Metanephros (tissue), 1 donor: ENCODE data around the gene PCDHGC4. TPM values are rescaled to one million over a fixed set of nuclear protein-coding genes. Genes with fewer than 3 reads are reported as not detected.

Experiments
- total RNA-seq: library from RNA; depleted of rRNA; stranded (reverse); fragments of >200 nt; gene quantifications from one replicate; pipeline ENCODE4 v1.2.3, GENCODE V29; 2014

PCDHGC4 gene
- 9.6 TPM for total RNA-seq

DNA sequence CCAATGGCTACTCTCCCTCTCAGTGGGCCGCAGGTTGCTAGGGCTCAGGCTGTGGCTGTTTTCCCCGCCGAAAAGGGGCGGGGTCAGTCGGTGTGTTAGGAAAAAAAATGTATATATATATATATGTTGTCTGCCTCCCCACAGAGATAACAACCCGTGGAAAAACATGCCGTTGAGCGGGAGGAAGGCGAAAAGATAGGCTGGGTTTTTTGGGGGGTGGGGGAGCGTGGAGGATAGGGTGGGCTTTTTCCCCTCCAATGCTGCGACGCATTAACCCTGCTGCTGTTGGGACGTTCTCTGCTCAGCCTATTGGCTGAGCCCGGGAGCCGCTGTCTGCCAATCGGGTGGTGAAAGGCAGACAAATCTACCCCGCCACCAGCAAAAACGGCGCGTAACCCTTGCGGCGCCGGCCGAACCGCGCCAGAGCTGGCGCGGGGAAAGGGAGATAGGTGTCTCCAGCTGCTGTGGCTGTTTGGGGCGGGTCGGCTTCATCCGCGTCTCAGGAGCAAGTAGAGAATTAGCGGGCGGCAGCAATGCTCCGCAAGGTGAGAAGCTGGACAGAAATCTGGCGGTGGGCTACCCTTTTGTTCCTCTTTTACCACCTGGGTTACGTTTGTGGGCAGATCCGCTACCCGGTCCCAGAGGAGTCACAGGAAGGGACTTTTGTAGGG, at the start of gene PCDHGC4:
TSS of gene PCDHGC4 (plus strand) at position 390 of the 671 bp plus-strand sequence. CDS start at position 534, 144 bp downstream.

DNA sequence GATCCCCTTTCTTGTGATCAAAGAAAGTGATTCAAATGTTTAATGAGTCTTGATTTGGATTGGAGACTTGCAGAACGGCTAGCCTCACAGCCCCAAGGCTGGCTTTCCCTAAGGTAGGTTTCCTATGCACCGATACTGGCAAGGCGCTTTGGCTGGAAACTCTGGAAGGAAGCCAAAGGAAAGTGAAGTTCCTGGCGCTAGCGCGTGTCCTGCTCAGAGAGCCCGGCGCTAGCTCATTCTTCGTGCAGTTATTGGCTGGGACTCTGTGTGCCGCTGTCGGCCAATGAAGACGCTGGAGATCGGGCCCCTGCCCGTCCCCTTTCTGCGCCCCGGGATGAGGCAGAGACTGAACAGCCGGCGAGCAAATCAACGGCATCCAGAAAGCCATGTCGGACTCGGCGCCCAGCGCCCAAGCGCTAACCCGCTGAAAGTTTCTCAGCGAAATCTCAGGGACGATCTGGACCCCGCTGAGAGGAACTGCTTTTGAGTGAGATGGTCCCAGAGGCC, 9.2 kb upstream of the PCDHGC4 start, which contains the start of gene PCDHGC3:
TSS of gene PCDHGC3 (plus strand) at position 342 of the 507 bp plus-strand sequence. CDS start at position 493, 151 bp downstream.

DNA sequence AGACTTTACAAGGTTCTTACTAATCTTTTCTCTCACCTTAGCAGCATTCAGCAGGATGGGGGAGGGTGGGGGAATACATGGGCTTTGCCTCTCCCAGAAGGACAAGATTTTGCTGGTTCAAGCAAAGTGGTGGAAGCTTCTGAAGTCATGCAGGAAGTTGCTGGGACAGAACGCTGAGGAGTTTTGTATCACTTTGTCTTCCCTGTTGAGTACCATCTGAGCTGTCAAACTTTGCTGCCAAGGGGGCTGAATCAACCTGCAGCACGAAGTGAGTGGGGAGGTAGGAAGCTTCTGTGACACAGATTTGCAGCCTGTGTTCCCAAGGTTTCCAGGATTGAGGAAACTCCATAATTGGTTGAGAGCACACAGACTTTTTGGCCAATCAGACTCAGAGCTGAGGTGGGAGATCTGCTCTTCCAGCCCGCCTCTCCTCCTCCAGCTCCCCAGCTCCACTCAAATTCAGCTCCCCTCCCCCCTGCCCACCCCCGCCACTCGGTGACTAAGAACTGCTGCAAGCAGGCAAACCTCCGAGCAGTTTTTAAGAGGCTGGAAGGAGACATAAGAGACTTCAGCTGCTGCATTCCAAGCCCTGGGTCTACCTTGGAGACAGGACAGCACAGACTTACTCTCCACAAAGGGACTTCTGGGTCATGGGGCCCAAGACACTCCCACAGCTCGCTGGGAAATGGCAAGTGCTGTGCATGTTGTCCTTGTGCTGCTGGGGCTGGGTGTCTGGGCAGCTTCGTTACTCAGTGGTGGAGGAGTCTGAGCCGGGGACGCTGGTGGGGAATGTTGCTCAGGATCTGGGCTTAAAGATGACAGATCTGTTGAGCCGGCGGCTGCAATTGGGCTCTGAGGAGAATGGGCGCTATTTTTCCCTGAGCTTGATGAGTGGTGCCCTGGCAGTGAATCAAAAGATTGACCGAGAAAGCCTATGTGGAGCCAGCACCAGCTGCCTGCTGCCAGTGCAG, 4.0 kb downstream of the PCDHGC4 start, which contains the start of gene PCDHGC5:
TSS of gene PCDHGC5 (plus strand) at position 491 of the 971 bp plus-strand sequence. CDS start at position 651, 160 bp downstream.

Other genes with a start within 250 kb of the PCDHGC4 start
- gene PCDHB15, start 239.6 kb upstream of the PCDHGC4 start, total RNA-seq = 11.0 TPM
- gene SLC25A2, start 181.0 kb upstream of the PCDHGC4 start, total RNA-seq = 0.35 TPM
- 76.2 TPM for gene TAF7, start 164.2 kb upstream of the PCDHGC4 start, total RNA-seq
- 1.1 TPM for gene PCDHGA1, start 154.5 kb upstream of the PCDHGC4 start, total RNA-seq
- gene PCDHGA2, start 146.3 kb upstream of the PCDHGC4 start, total RNA-seq = 10.2 TPM
- gene PCDHGA3, start 141.2 kb upstream of the PCDHGC4 start, total RNA-seq = 4.8 TPM
- 6.0 TPM for gene PCDHGB1, start 134.9 kb upstream of the PCDHGC4 start, total RNA-seq
- gene PCDHGA4, start 130.0 kb upstream of the PCDHGC4 start, total RNA-seq = 6.4 TPM
- gene PCDHGB2, start 125.0 kb upstream of the PCDHGC4 start, total RNA-seq = 8.8 TPM
- gene PCDHGA5, start 120.9 kb upstream of the PCDHGC4 start, total RNA-seq = 8.7 TPM
- 7.1 TPM for gene PCDHGB3, start 114.8 kb upstream of the PCDHGC4 start, total RNA-seq
- 10.3 TPM for gene PCDHGA6, start 111.1 kb upstream of the PCDHGC4 start, total RNA-seq
- 8.0 TPM for gene PCDHGA7, start 102.3 kb upstream of the PCDHGC4 start, total RNA-seq
- gene PCDHGB4, start 97.3 kb upstream of the PCDHGC4 start, total RNA-seq = 14.1 TPM
- 6.2 TPM for gene PCDHGA8, start 92.4 kb upstream of the PCDHGC4 start, total RNA-seq
- gene PCDHGB5, start 87.1 kb upstream of the PCDHGC4 start, total RNA-seq = 14.1 TPM
- gene PCDHGA9, start 82.3 kb upstream of the PCDHGC4 start, total RNA-seq = 9.8 TPM
- 12.3 TPM for gene PCDHGB6, start 77.0 kb upstream of the PCDHGC4 start, total RNA-seq
- 9.1 TPM for gene PCDHGA10, start 72.0 kb upstream of the PCDHGC4 start, total RNA-seq
- 15.8 TPM for gene PCDHGB7, start 67.4 kb upstream of the PCDHGC4 start, total RNA-seq
- gene PCDHGA11, start 64.0 kb upstream of the PCDHGC4 start, total RNA-seq = 10.0 TPM
- gene PCDHGA12, start 54.5 kb upstream of the PCDHGC4 start, total RNA-seq = 10.0 TPM
- 71.1 TPM for gene PCDHGC3, start 9.1 kb upstream of the PCDHGC4 start, total RNA-seq
- 4.8 TPM for gene PCDHGC5, start 4.1 kb downstream of the PCDHGC4 start, total RNA-seq
- 37.0 TPM for gene DIAPH1, start 134.0 kb downstream of the PCDHGC4 start, total RNA-seq
- 57.7 TPM for gene HDAC3, start 151.8 kb downstream of the PCDHGC4 start, total RNA-seq
- gene RELL2, start 152.0 kb downstream of the PCDHGC4 start, total RNA-seq = 1.2 TPM
- gene FCHSD1, start 166.4 kb downstream of the PCDHGC4 start, total RNA-seq = 12.4 TPM
- 17.6 TPM for gene ARAP3, start 197.2 kb downstream of the PCDHGC4 start, total RNA-seq